Rectal smooth muscle tissue (tissue), 1 donor: ENCODE data around the gene ZSWIM7.

Source experiments
- H3K27ac ChIP-seq: one replicate; pipeline ENCODE4 v1.7.0; 2013; ENCODE audit warnings: low read depth, low read length, inconsistent platforms
- H3K27me3 ChIP-seq: one replicate; pipeline ENCODE4 v1.7.0; 2013; ENCODE audit warnings: low read length; ENCODE audit not compliant: control insufficient read depth, insufficient read depth
- H3K36me3 ChIP-seq: one replicate; pipeline ENCODE4 v1.7.0; 2013; ENCODE audit warnings: low read length; ENCODE audit not compliant: control insufficient read depth, insufficient read depth
- H3K4me1 ChIP-seq: one replicate; pipeline ENCODE4 v1.7.0; 2013; ENCODE audit warnings: low read length; ENCODE audit not compliant: control insufficient read depth, insufficient read depth
- H3K4me3 ChIP-seq: one replicate; pipeline ENCODE4 v1.7.0; 2013; ENCODE audit warnings: low read length
- H3K9ac ChIP-seq: one replicate; pipeline ENCODE4 v1.7.0; 2013; ENCODE audit warnings: low read length

The ZSWIM7 gene

GRCh38 chr17:15999141-15999973, at the start of gene ZSWIM7, which contains the start of gene TTC19:
ZSWIM7 (minus strand) TSS chr17:15999704; CDS start chr17:15999594, 110 bp downstream.
TTC19 (plus strand) TSS chr17:15999824; CDS start chr17:15999849, 25 bp downstream.
- H3K4me1 ChIP-seq = peaks cover 9% of the 10 kb centered on the region
- H3K27ac ChIP-seq = peak within 1 kb of the TSS; percentile 98
- H3K9ac ChIP-seq = peak within 1 kb of the TSS; percentile 74
- peak within 1 kb of the TSS; percentile 82 for H3K4me3 ChIP-seq
- no peaks in the 10 kb centered on the region for H3K27me3 ChIP-seq
- H3K36me3 ChIP-seq = peaks cover 17% of the 10 kb centered on the region

- Histone ChIP-seq H3K4me1 (no peaks in the 10 kb centered on the region), H3K27ac (no peak overlapping the region), H3K36me3 (peaks cover 38% of the 10 kb centered on the region), H3K27me3 (no peaks in the 10 kb centered on the region), H3K9ac (no peak overlapping the region), H3K4me3 (no peak overlapping the region)
Measured at GRCh38 chr17:16048811-16049449, 49.4 kb upstream of the ZSWIM7 start.

GRCh38 chr17:16046966-16047365, 47.5 kb upstream of the ZSWIM7 start:
- H3K4me1 ChIP-seq = no peaks in the 10 kb centered on the region
- peaks cover 44% of the 10 kb centered on the region for H3K36me3 ChIP-seq
- H3K9ac ChIP-seq = no peak overlapping the region
- H3K27ac ChIP-seq = no peak overlapping the region
- no peak overlapping the region for H3K4me3 ChIP-seq
- H3K27me3 ChIP-seq = no peaks in the 10 kb centered on the region

DNA sequence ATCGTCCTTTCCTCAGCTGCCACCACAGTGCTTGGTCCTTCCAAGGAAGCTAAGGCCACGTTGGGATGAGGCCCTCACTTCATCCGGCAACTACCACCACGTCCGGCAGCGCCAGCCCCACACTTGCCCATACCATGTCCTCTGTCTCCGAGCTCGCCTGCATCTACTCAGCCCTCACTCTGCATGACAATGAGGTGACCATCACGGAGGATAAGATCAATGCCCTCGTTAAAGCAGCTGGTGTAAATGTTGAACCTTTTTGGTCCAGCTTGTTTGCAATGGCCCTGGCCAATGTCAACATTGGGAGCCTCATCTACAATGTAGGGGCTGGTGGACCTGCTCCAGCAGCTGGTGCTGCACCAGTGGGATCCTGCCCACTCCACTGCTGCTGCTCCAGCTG, 45.0 kb upstream of the ZSWIM7 start:
- Histone ChIP-seq H3K27ac (no peak overlapping the region), H3K4me3 (no peak overlapping the region), H3K9ac (no peak overlapping the region), H3K27me3 (no peaks in the 10 kb centered on the region), H3K4me1 (no peaks in the 10 kb centered on the region), H3K36me3 (peaks cover 44% of the 10 kb centered on the region)

DNA sequence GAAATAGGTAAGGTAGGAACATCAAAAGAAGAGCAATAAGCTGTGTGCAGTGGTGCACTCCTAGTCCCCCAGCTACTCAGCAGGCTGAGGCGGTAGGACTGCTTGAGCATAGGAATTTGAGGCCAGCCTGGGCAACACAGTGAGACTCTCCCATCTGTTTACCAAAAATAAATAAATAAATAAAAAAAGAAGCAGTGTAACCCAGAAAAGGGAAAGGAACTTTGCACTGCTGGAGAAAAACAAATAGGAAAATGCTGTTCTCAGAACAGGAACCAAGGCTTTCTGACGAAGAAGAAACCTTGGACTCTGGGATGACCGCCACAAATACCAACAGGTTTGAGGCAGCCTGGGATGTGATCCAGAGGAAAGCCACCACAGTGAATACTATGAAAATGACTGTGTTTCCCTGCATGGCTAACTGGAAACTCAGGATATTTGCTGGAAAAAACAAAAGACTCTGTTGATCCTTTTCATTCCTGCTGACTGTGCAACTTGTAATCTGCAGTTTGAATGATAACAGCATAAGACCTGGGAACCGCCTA, 41.3 kb upstream of the ZSWIM7 start:
- Histone ChIP-seq H3K27ac (no peak overlapping the region), H3K4me1 (no peaks in the 10 kb centered on the region), H3K4me3 (no peak overlapping the region), H3K36me3 (peaks cover 37% of the 10 kb centered on the region), H3K9ac (no peak overlapping the region), H3K27me3 (no peaks in the 10 kb centered on the region)

DNA sequence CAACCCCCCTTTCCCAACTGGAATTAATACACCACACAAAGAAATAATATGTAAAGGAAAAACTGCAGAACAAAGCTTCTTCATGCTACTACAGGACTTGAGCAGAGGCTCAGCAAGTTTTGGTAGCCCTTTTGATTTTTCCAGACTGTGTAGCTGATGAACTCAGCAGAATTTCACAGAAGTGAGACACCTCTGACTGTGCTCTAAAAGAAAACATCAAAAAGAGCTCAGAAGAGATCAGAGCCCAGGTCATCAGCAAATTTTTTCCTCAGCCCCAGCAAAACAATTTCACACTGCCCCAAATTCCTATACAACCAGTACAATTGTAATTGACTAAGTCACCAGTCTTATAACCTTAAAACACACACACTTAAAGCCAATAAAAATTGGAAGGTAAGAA, 38.1 kb upstream of the ZSWIM7 start:
- Histone ChIP-seq H3K4me3 (no peak overlapping the region), H3K27me3 (no peaks in the 10 kb centered on the region), H3K27ac (no peak overlapping the region), H3K9ac (no peak overlapping the region), H3K36me3 (peaks cover 22% of the 10 kb centered on the region), H3K4me1 (no peaks in the 10 kb centered on the region)

DNA sequence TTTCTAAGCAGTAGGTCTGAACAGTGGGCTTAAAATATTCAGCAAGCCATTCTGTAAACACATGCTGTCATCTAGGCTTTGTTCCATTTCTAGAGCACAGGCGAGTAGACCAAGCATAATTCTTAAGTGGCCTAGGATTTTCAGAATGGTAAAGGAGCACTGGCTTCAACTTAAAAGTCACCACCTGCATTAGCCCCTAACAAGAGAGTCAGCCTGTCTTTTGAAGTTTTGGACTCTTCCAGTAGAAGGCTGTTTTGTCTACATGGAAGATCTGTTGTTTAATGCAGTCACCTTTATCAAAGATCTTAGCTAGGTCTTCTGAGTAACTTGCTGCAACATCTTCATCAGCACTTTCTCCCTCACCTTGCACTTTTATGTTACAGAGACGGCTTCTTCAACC, 36.8 kb upstream of the ZSWIM7 start:
- no peaks in the 10 kb centered on the region for H3K27me3 ChIP-seq

DNA sequence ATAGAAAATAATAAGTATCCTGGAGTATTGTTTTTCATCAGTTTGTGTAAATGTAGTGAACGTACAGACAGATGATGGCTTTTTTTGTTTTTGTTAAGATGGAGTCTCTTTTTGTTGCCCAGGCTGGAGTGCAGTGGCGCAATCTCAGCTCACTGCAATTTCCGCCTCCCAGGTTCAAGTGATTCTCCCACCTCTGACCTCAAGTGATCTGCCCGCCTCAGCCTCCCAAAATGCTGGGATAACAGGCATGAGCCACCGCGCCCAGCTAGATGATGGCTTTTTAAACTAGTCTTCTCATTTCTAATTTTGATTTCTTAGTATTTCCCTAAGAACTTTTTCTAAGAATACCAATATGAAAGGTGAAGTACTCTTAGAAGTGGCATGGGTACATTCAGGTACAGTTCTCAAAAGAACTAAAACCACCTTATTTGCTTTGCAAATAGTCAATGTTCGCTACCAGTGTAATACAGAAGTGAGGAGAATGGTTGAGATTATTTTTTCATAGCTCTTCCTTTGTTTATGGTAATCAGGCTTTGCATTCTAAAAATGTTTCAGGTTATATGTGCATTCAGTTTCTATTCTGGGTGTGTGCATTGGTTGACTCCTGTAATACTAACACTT, 34.3 kb upstream of the ZSWIM7 start:
- H3K36me3 ChIP-seq = peaks cover 32% of the 10 kb centered on the region
- no peak overlapping the region for H3K27ac ChIP-seq
- no peaks in the 10 kb centered on the region for H3K4me1 ChIP-seq
- H3K9ac ChIP-seq = no peak overlapping the region
- H3K4me3 ChIP-seq = no peak overlapping the region
- H3K27me3 ChIP-seq = no peaks in the 10 kb centered on the region

More for the DNA sequence above, 36.8 kb upstream of the ZSWIM7 start:
- Histone ChIP-seq H3K4me1 (no peaks in the 10 kb centered on the region), H3K36me3 (peaks cover 30% of the 10 kb centered on the region), H3K4me3 (no peak overlapping the region), H3K27ac (no peak overlapping the region), H3K9ac (no peak overlapping the region)

DNA sequence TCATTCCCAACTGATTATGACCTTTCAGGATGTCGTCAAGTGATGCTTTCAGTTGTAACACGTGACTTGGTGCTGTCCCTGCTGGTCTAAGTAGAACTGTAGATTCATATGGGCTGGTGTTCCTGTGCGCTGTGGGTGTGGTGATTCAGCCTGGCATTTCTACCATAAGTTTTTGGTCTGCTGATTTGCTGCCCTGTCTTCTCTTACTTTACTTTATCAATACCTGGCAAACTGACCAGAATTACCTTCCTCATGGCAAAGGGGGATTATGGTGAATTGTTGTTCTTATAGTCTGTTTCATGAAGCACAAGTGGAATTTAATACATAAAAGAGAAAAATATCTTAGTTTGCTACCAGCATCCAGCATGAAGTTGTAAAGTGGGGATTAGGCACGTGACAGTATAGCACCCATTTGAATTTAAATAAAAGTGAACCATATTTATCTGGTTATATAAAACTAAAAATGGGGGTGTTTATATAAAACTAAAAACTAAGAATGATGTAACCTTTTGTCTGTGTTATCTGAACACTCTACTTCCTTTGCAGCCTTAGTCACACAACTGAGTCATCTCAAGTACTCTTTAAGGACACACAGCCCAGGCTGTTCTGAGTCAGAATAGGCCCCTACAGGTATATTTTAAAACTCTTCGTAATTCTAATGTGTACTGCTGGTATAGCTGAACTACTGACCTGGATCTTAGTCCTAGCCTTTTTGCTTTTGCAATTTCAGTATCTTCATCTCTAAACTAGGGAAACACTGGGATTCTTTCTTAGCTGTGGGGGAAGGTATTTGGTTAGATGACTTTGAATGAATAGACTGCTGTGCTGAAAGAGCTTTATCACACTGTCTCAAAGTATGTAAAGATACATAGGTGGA, 28.4 kb upstream of the ZSWIM7 start:
- Histone ChIP-seq H3K27ac (peak overlapping the region; percentile 64), H3K9ac (no peak overlapping the region), H3K27me3 (no peaks in the 10 kb centered on the region), H3K4me1 (no peaks in the 10 kb centered on the region), H3K4me3 (no peak overlapping the region), H3K36me3 (peaks cover 44% of the 10 kb centered on the region)

- Histone ChIP-seq H3K27ac (no peak overlapping the region), H3K4me3 (no peak overlapping the region), H3K9ac (no peak overlapping the region), H3K36me3 (peaks cover 39% of the 10 kb centered on the region), H3K27me3 (no peaks in the 10 kb centered on the region), H3K4me1 (no peaks in the 10 kb centered on the region)
Measured at GRCh38 chr17:16026895-16027294, 27.4 kb upstream of the ZSWIM7 start.

- H3K27me3 ChIP-seq = no peaks in the 10 kb centered on the region
- H3K4me3 ChIP-seq = no peak overlapping the region
- H3K36me3 ChIP-seq = peaks cover 42% of the 10 kb centered on the region
- H3K9ac ChIP-seq = no peak overlapping the region
- H3K4me1 ChIP-seq = peaks cover 3% of the 10 kb centered on the region
- H3K27ac ChIP-seq = no peak overlapping the region
Measured at GRCh38 chr17:16025202-16025601, 25.7 kb upstream of the ZSWIM7 start.
